Prostate gland (tissue), 2 donors: ENCODE measurements around the gene DDX3X. TPM values are rescaled to one million over a fixed set of nuclear protein-coding genes. Genes with fewer than 3 reads are reported as not detected.
"Not testable (repeated sequence)": the region's sequence is repeated elsewhere in the genome, so short reads cannot be mapped to it uniquely, and the experiment has no call there.

Source experiments
- DNase-seq: peaks from one replicate; pipeline ENCODE4 v3.0.0-alpha.2; 2019; ENCODE audit warnings: low spot score
- H3K27ac ChIP-seq, 2 donors: fragments of 200-600 bp; sonication (generic); 2 replicates each; pipeline ENCODE4 v1.5.1; 2017 to 2019
- H3K27me3 ChIP-seq: fragments of 200-600 bp; sonication (generic); replicated peaks from 2 replicates; pipeline ENCODE4 v1.5.1; 2019; ENCODE audit not compliant: insufficient read depth
- H3K36me3 ChIP-seq, 2 donors: fragments of 200-600 bp; sonication (generic); 1 replicate in 1 of 2; 2 replicates in 1 of 2; pipeline versions ENCODE4 v1.5.1 to v1.8.1; 2017 to 2019
- H3K4me1 ChIP-seq: fragments of 200-600 bp; sonication (generic); replicated peaks from 2 replicates; pipeline ENCODE4 v1.5.1; 2019
- H3K4me3 ChIP-seq, 2 donors: fragments of 200-600 bp; sonication (generic); 2 replicates each; pipeline ENCODE4 v1.5.1; 2017 to 2019
- H3K9me3 ChIP-seq: fragments of 200-600 bp; sonication (generic); 2 replicates; pipeline ENCODE4 v1.5.1; 2017
- POLR2A ChIP-seq: fragments of 450-650 bp; IDR thresholded peaks from one replicate; pipeline ENCODE4 v1.6.1; 2016; ENCODE audit warnings: antibody characterized with exemption, mild to moderate bottlenecking
- POLR2AphosphoS5 ChIP-seq: sonication (generic); formaldehyde crosslinking; IDR thresholded peaks from one replicate; pipeline ENCODE4 v1.6.1; 2017; ENCODE audit warnings: antibody characterized with exemption
- WGBS: methylation state at CpG from one replicate; pipeline ENCODE4 v1.1.5; 2018; 5-methylcytosine and 5-hydroxymethylcytosine counted together
- intact Hi-C: fragments of 100-400 bp; cut with DNase I; formaldehyde crosslinking; loops from one replicate; pipeline ENCODE4 v1.14.2; 2022
- total RNA-seq, 2 donors: library from RNA; depleted of rRNA; stranded (reverse); fragments of >200 nt; gene quantifications; one replicate each; pipeline ENCODE4 v1.1.0, GENCODE V29; 2016
- TF ChIP-seq, protein P1 (sequence below), 4 experiments: fragments of 200-600 bp in 2 of 4; fragments of 450-650 bp in 2 of 4; sonication (generic) in 2 of 4; IDR thresholded peaks; 1 replicate in 3 of 4; 2 replicates in 1 of 4; pipeline ENCODE4 v1.5.1; 2016 to 2019; ENCODE audit warnings: antibody characterized with exemption in 4 of 4, mild to moderate bottlenecking in 2 of 4, moderate library complexity in 2 of 4

The DDX3X gene
- total RNA-seq, 2 donors from 2014 or later: 107 to 115 TPM

- H3K27me3 ChIP-seq: no peaks in the 10 kb centered on the region
- WGBS: 100% methylated on average over 1 of the region's 7 CpGs
- intact Hi-C loops: no loop called here
- H3K4me1 ChIP-seq: no peaks in the 10 kb centered on the region
- TF ChIP-seq POLR2AphosphoS5: no peak
- no peak for DNase-seq
- H3K36me3 ChIP-seq: no peaks in the 10 kb centered on the region
- H3K27ac ChIP-seq: no peak overlapping the region
- no peak overlapping the region for H3K4me3 ChIP-seq
- no peaks in the 10 kb centered on the region for H3K9me3 ChIP-seq
Measured at GRCh38 chrX:41314881-41315280, 19.1 kb upstream of the DDX3X start.

- H3K9me3 ChIP-seq, H3K4me3 ChIP-seq, H3K36me3 ChIP-seq, H3K4me1 ChIP-seq, intact Hi-C loops, DNase-seq, H3K27ac ChIP-seq, H3K27me3 ChIP-seq: not testable (repeated sequence)
- WGBS: 64% methylated on average over 2 of the region's 2 CpGs
Measured at GRCh38 chrX:41316266-41316665, 17.7 kb upstream of the DDX3X start.

- 89% methylated on average over 6 of the region's 6 CpGs for WGBS
- Histone ChIP-seq H3K4me1 (no peaks in the 10 kb centered on the region), H3K4me3 (no peak overlapping the region), H3K27ac (no peak overlapping the region), H3K9me3 (no peaks in the 10 kb centered on the region), H3K27me3 (no peaks in the 10 kb centered on the region), H3K36me3 (no peaks in the 10 kb centered on the region)
- no peak for DNase-seq
- intact Hi-C loops: no loop called here
- TF ChIP-seq, protein P1, sequence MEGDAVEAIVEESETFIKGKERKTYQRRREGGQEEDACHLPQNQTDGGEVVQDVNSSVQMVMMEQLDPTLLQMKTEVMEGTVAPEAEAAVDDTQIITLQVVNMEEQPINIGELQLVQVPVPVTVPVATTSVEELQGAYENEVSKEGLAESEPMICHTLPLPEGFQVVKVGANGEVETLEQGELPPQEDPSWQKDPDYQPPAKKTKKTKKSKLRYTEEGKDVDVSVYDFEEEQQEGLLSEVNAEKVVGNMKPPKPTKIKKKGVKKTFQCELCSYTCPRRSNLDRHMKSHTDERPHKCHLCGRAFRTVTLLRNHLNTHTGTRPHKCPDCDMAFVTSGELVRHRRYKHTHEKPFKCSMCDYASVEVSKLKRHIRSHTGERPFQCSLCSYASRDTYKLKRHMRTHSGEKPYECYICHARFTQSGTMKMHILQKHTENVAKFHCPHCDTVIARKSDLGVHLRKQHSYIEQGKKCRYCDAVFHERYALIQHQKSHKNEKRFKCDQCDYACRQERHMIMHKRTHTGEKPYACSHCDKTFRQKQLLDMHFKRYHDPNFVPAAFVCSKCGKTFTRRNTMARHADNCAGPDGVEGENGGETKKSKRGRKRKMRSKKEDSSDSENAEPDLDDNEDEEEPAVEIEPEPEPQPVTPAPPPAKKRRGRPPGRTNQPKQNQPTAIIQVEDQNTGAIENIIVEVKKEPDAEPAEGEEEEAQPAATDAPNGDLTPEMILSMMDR (IDR thresholded peaks at IDR 0.05): no peak
- TF ChIP-seq POLR2AphosphoS5 (no peak), POLR2A (no peak)
Measured at GRCh38 chrX:41317477-41318208, 16.3 kb upstream of the DDX3X start.

DNA sequence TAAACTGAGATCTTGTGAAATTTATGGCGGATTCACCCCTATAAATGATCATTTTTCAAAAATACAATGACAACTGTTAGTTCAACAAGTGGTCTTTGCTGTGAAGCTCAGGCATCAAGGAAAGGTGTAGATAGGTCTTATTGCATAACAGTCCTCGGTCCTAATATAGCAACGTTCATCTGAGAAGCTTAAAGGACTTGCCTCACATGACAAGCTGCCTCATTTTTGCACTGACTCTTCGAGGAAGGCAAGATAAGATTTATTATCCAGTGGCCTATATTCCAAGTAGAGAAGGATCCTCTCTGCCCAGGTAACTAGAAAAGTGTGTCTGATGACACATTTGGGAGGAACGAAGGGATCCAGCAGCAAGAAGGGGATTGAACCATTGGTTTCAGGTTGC is 13.6 kb upstream of the DDX3X start:
- TF ChIP-seq POLR2A: no peak
- TF ChIP-seq, protein P1 (IDR thresholded peaks at IDR 0.05): no peak
- no peak for TF ChIP-seq POLR2AphosphoS5
- Histone ChIP-seq H3K4me1 (no peaks in the 10 kb centered on the region), H3K36me3 (no peaks in the 10 kb centered on the region), H3K27ac (no peak overlapping the region), H3K9me3 (no peaks in the 10 kb centered on the region), H3K27me3 (no peaks in the 10 kb centered on the region), H3K4me3 (no peak overlapping the region)
- DNase-seq: no peak
- WGBS: 68% methylated on average over 5 of the region's 5 CpGs
- intact Hi-C loops: no loop called here

GRCh38 chrX:41322821-41323603 is 10.9 kb upstream of the DDX3X start:
- no peak overlapping the region for H3K27ac ChIP-seq
- WGBS: 91% methylated on average over 17 of the region's 20 CpGs
- DNase-seq: no peak
- no peaks in the 10 kb centered on the region for H3K36me3 ChIP-seq
- no peaks in the 10 kb centered on the region for H3K9me3 ChIP-seq
- TF ChIP-seq POLR2AphosphoS5 (no peak), POLR2A (no peak)
- TF ChIP-seq, protein P1 (IDR thresholded peaks at IDR 0.05): no peak
- no peaks in the 10 kb centered on the region for H3K27me3 ChIP-seq
- H3K4me3 ChIP-seq: no peak overlapping the region
- H3K4me1 ChIP-seq: no peaks in the 10 kb centered on the region
- intact Hi-C loops: no loop called here

DNA sequence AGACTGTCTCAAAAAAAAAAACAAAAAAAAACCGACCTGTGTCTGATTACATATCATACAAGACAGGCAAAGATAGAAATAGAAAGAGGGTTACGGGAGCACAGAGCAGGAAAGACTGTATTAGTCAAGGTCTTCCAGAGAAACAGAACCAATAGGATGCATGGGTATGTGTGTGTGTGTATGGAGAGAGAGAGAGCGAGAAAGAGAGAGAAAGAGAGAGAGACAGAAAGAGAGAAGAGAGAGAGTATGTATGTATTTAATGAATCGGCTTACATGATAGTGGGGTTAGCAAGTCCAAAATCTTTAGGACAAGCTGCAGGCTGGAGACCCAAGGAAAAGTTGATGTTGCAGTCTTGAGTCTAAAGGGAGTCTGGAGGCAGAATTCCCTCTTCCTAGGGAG is 7.5 kb upstream of the DDX3X start:
- WGBS: 89% methylated on average over 4 of the region's 4 CpGs
- Histone ChIP-seq H3K36me3 (no peaks in the 10 kb centered on the region), H3K4me3 (no peak overlapping the region), H3K27ac (no peak overlapping the region), H3K9me3 (no peaks in the 10 kb centered on the region), H3K4me1 (no peaks in the 10 kb centered on the region), H3K27me3 (no peaks in the 10 kb centered on the region)
- TF ChIP-seq POLR2A: no peak
- no peak for TF ChIP-seq POLR2AphosphoS5
- TF ChIP-seq, protein P1 (IDR thresholded peaks at IDR 0.05): no peak
- DNase-seq: no peak
- intact Hi-C loops: no loop called here
